Measurements from ENCODE around the gene MADD.

MADD gene

DNA sequence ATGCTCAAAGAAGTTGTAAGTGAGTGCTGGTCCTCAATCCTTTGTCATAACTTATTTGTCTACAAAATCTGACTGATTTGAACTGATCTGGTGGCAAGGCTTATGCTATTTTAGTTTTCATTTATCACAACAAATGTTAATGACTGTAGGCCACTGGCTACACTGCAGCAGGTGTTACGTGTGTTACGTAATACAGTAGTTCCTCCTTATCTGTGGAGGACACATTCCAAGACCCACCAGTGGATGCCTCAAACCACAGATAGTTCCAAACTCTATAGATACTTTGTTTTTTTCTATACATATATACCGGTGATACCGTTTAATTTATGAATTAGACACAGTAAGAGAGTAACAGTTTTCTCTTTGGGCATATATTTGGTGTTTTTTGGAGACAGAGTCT, 7.0 kb downstream of the MADD start:
- no peak for DNase-seq (ENCODE audit: low spot score)
- TF ChIP-seq, protein P1, sequence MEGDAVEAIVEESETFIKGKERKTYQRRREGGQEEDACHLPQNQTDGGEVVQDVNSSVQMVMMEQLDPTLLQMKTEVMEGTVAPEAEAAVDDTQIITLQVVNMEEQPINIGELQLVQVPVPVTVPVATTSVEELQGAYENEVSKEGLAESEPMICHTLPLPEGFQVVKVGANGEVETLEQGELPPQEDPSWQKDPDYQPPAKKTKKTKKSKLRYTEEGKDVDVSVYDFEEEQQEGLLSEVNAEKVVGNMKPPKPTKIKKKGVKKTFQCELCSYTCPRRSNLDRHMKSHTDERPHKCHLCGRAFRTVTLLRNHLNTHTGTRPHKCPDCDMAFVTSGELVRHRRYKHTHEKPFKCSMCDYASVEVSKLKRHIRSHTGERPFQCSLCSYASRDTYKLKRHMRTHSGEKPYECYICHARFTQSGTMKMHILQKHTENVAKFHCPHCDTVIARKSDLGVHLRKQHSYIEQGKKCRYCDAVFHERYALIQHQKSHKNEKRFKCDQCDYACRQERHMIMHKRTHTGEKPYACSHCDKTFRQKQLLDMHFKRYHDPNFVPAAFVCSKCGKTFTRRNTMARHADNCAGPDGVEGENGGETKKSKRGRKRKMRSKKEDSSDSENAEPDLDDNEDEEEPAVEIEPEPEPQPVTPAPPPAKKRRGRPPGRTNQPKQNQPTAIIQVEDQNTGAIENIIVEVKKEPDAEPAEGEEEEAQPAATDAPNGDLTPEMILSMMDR (IDR thresholded peaks at IDR 0.05; ENCODE audit: extremely low read depth, missing control alignments) = no peak

DNA sequence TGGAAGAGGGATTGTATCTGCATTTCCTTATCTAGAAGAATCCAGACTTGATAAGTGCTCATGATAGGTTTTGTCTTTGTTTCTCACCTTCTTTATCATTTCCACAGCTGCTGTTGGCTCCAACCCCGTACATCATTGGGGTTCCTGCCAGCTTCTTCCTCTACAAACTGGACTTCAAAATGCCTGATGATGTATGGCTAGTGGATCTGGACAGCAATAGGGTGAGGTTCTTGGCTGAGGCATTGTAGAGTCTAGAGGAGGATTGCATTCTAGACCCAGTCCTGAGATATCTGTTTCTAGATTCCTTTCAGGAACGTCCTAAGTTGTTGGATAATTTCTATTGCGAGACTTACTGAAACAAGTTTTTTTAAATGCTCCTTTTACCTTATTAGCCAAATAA, 8.1 kb downstream of the MADD start:
- no peak for DNase-seq (ENCODE audit: low spot score)
- TF ChIP-seq, protein P1 (IDR thresholded peaks at IDR 0.05; ENCODE audit: extremely low read depth, missing control alignments) = no peak

DNA sequence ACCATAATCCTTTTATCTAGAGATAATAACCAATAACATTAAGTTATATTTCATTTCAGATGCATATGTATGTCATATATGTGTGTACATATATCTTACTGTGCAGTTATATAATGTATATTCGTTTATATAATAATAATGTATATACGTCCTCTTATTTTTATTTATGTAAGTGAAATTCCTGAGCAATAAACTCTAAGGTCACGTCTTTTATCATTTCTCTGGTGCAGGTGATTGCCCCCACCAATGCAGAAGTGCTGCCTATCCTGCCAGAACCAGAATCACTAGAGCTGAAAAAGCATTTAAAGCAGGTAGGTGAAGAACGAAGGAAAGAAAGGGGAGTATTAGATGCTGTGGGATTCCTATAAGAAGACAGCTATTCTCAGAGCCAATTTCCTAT, 8.8 kb downstream of the MADD start:
- no peak for DNase-seq (ENCODE audit: low spot score)
- TF ChIP-seq, protein P1 (IDR thresholded peaks at IDR 0.05; ENCODE audit: extremely low read depth, missing control alignments) = no peak

DNA sequence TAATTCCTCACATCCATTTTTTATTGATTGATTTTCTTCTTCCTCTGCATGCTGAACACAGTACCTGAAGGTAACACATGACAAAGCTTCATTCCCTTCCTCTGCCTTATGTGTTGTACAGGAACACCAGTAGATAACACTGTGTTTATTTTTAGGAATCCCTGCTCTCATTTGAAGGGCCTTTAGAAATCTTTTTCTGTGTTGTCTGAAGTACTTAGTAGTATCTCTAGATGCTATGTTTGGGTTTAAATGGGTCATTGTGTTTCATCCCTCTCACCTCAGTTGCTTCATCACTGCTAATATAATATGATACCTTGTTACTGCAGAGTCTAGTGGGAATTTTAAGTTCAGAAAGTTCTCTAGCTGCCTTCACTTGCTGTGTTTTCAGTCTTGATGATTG, 10.2 kb downstream of the MADD start:
- DNase-seq (ENCODE audit: low spot score) = no peak
- TF ChIP-seq, protein P1 (IDR thresholded peaks at IDR 0.05; ENCODE audit: extremely low read depth, missing control alignments) = no peak

DNA sequence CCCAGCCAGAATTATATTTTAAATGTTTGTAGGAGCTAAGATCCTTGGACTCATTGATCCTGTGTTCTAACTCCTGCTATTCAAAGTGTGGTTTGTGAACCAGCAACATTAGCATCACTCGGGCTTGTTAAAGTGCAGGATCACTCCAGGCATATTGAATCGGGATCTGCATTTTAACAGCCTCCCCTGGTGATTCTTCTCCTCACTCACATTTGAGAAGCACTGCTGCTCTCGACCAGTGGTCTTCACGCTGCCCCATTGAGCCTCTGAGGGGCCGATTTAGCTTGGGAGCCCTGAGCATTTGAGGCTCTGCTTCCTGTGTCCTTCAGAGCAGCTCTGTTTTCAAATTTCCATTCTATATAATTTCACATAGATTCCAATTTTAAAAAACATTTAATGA, 10.9 kb downstream of the MADD start:
- TF ChIP-seq, protein P1 (IDR thresholded peaks at IDR 0.05; ENCODE audit: extremely low read depth, missing control alignments) = no peak

DNA sequence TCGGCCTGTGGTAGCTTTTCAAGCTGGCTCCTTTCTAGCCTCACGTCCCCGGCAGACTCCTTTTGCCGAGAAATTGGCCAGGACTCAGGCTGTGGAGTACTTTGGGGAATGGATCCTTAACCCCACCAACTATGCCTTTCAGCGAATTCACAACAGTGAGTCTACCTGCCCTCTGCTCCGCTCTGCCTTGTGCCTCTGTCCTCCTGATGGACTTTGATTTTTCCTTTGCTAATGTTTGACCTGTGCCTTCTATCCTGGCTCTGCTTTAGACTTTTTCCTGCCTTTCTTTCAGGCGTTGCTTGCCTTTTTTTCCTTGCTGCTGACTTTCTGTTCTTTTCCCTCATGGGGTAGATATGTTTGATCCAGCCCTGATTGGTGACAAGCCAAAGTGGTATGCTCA, 12.5 kb downstream of the MADD start:
- DNase-seq (ENCODE audit: low spot score) = no peak
- TF ChIP-seq, protein P1 (IDR thresholded peaks at IDR 0.05; ENCODE audit: extremely low read depth, missing control alignments) = no peak

More for the DNA sequence above, 10.9 kb downstream of the MADD start:
- no peak for DNase-seq (ENCODE audit: low spot score)

DNA sequence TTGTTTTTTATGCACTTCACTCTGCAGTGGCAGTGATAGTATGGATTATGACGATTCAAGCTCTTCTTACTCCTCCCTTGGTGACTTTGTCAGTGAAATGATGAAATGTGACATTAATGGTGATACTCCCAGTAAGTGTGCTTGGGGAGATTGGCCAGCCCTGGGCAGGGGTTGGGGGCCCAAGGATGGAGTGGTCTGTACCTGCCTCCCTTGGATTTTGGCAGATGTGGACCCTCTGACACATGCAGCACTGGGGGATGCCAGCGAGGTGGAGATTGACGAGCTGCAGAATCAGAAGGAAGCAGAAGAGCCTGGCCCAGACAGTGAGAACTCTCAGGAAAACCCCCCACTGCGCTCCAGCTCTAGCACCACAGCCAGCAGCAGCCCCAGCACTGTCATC, 14.2 kb downstream of the MADD start:
- TF ChIP-seq, protein P1 (IDR thresholded peaks at IDR 0.05; ENCODE audit: extremely low read depth, missing control alignments) = no peak
- DNase-seq (ENCODE audit: low spot score) = no peak
